ENCODE data around the gene MT4.

Gene MT4

GRCh38 chr16:56538331-56538730 is 26.5 kb upstream of the MT4 start:
- H3K9ac ChIP-seq (ENCODE audit: low read length in 2 of 2), result no peak overlapping the region
- no peak overlapping the region for H3K27ac ChIP-seq (ENCODE audit: low read length)
- H3K4me1 ChIP-seq (ENCODE audit: control insufficient read depth, insufficient read depth, low read length), result no peaks in the 10 kb centered on the region
- peaks cover 4 to 8% of the 10 kb centered on the region in 2 donors for H3K27me3 ChIP-seq (ENCODE audit: control insufficient read depth in 1 of 2, insufficient read depth in 2 of 2, low read length in 2 of 2)
- H3K4me3 ChIP-seq (ENCODE audit: low read length in 2 of 2), result no peak overlapping the region
- H3K9me3 ChIP-seq (ENCODE audit: control insufficient read depth in 2 of 2, low read length in 2 of 2), result no peaks in the 10 kb centered on the region
- H3K36me3 ChIP-seq (ENCODE audit: control insufficient read depth in 2 of 2, insufficient read depth in 2 of 2, low read length in 2 of 2), result no peaks in the 10 kb centered on the region

- no peak overlapping the region for H3K27ac ChIP-seq (ENCODE audit: low read length)
- no peaks in the 10 kb centered on the region for H3K36me3 ChIP-seq (ENCODE audit: control insufficient read depth in 2 of 2, insufficient read depth in 2 of 2, low read length in 2 of 2)
- no peaks in the 10 kb centered on the region for H3K9me3 ChIP-seq (ENCODE audit: control insufficient read depth in 2 of 2, low read length in 2 of 2)
- no peak overlapping the region for H3K4me3 ChIP-seq (ENCODE audit: low read length in 2 of 2)
- peaks cover 4 to 8% of the 10 kb centered on the region in 2 donors for H3K27me3 ChIP-seq (ENCODE audit: control insufficient read depth in 1 of 2, insufficient read depth in 2 of 2, low read length in 2 of 2)
- no peaks in the 10 kb centered on the region for H3K4me1 ChIP-seq (ENCODE audit: control insufficient read depth, insufficient read depth, low read length)
- no peak overlapping the region for H3K9ac ChIP-seq (ENCODE audit: low read length in 2 of 2)
Measured at GRCh38 chr16:56539656-56540055, 25.2 kb upstream of the MT4 start.

GRCh38 chr16:56542039-56542438 is 22.8 kb upstream of the MT4 start:
- Histone ChIP-seq H3K9ac (ENCODE audit: low read length in 2 of 2) (no peak overlapping the region), H3K27me3 (ENCODE audit: control insufficient read depth in 1 of 2, insufficient read depth in 2 of 2, low read length in 2 of 2) (no peaks in the 10 kb centered on the region), H3K27ac (ENCODE audit: low read length) (no peak overlapping the region), H3K36me3 (ENCODE audit: control insufficient read depth in 2 of 2, insufficient read depth in 2 of 2, low read length in 2 of 2) (no peaks in the 10 kb centered on the region), H3K4me1 (ENCODE audit: control insufficient read depth, insufficient read depth, low read length) (no peaks in the 10 kb centered on the region), H3K9me3 (ENCODE audit: control insufficient read depth in 2 of 2, low read length in 2 of 2) (no peaks in the 10 kb centered on the region), H3K4me3 (ENCODE audit: low read length in 2 of 2) (no peak overlapping the region)

- Histone ChIP-seq H3K27me3 (ENCODE audit: control insufficient read depth in 1 of 2, insufficient read depth in 2 of 2, low read length in 2 of 2) (no peaks in the 10 kb centered on the region), H3K9ac (ENCODE audit: low read length in 2 of 2) (no peak overlapping the region), H3K27ac (ENCODE audit: low read length) (no peak overlapping the region), H3K4me3 (ENCODE audit: low read length in 2 of 2) (no peak overlapping the region), H3K4me1 (ENCODE audit: control insufficient read depth, insufficient read depth, low read length) (peaks cover 7% of the 10 kb centered on the region), H3K9me3 (ENCODE audit: control insufficient read depth in 2 of 2, low read length in 2 of 2) (no peaks in the 10 kb centered on the region), H3K36me3 (ENCODE audit: control insufficient read depth in 2 of 2, insufficient read depth in 2 of 2, low read length in 2 of 2) (no peaks in the 10 kb centered on the region)
Measured at GRCh38 chr16:56547120-56547948, 17.5 kb upstream of the MT4 start.

GRCh38 chr16:56547949-56548567 is 16.8 kb upstream of the MT4 start:
- Histone ChIP-seq H3K27me3 (ENCODE audit: control insufficient read depth in 1 of 2, insufficient read depth in 2 of 2, low read length in 2 of 2) (no peaks in the 10 kb centered on the region), H3K4me3 (ENCODE audit: low read length in 2 of 2) (no peak overlapping the region), H3K36me3 (ENCODE audit: control insufficient read depth in 2 of 2, insufficient read depth in 2 of 2, low read length in 2 of 2) (no peaks in the 10 kb centered on the region), H3K27ac (ENCODE audit: low read length) (no peak overlapping the region), H3K4me1 (ENCODE audit: control insufficient read depth, insufficient read depth, low read length) (peaks cover 9% of the 10 kb centered on the region), H3K9me3 (ENCODE audit: control insufficient read depth in 2 of 2, low read length in 2 of 2) (no peaks in the 10 kb centered on the region), H3K9ac (ENCODE audit: low read length in 2 of 2) (no peak overlapping the region)

GRCh38 chr16:56549161-56549560 is 15.7 kb upstream of the MT4 start:
- Histone ChIP-seq H3K9ac (ENCODE audit: low read length in 2 of 2) (no peak overlapping the region), H3K27me3 (ENCODE audit: control insufficient read depth in 1 of 2, insufficient read depth in 2 of 2, low read length in 2 of 2) (no peaks in the 10 kb centered on the region), H3K9me3 (ENCODE audit: control insufficient read depth in 2 of 2, low read length in 2 of 2) (no peaks in the 10 kb centered on the region), H3K4me3 (ENCODE audit: low read length in 2 of 2) (no peak overlapping the region), H3K36me3 (ENCODE audit: control insufficient read depth in 2 of 2, insufficient read depth in 2 of 2, low read length in 2 of 2) (no peaks in the 10 kb centered on the region), H3K27ac (ENCODE audit: low read length) (no peak overlapping the region), H3K4me1 (ENCODE audit: control insufficient read depth, insufficient read depth, low read length) (peaks cover 9% of the 10 kb centered on the region)

GRCh38 chr16:56549744-56550385 is 15.0 kb upstream of the MT4 start:
- H3K4me1 ChIP-seq (ENCODE audit: control insufficient read depth, insufficient read depth, low read length), result peaks cover 9% of the 10 kb centered on the region
- H3K27me3 ChIP-seq (ENCODE audit: control insufficient read depth in 1 of 2, insufficient read depth in 2 of 2, low read length in 2 of 2), result peaks cover 0 to 3% of the 10 kb centered on the region in 2 donors
- H3K27ac ChIP-seq (ENCODE audit: low read length), result no peak overlapping the region

GRCh38 chr16:56551796-56552738 is 12.8 kb upstream of the MT4 start:
- Histone ChIP-seq H3K27ac (ENCODE audit: low read length) (no peak overlapping the region), H3K4me3 (ENCODE audit: low read length in 2 of 2) (no peak overlapping the region), H3K36me3 (ENCODE audit: control insufficient read depth in 2 of 2, insufficient read depth in 2 of 2, low read length in 2 of 2) (no peaks in the 10 kb centered on the region), H3K27me3 (ENCODE audit: control insufficient read depth in 1 of 2, insufficient read depth in 2 of 2, low read length in 2 of 2) (peaks cover 2 to 5% of the 10 kb centered on the region in 2 donors), H3K9ac (ENCODE audit: low read length in 2 of 2) (no peak overlapping the region), H3K4me1 (ENCODE audit: control insufficient read depth, insufficient read depth, low read length) (peaks cover 9% of the 10 kb centered on the region), H3K9me3 (ENCODE audit: control insufficient read depth in 2 of 2, low read length in 2 of 2) (no peaks in the 10 kb centered on the region)

More at GRCh38 chr16:56549744-56550385, 15.0 kb upstream of the MT4 start:
- Histone ChIP-seq H3K36me3 (ENCODE audit: control insufficient read depth in 2 of 2, insufficient read depth in 2 of 2, low read length in 2 of 2) (no peaks in the 10 kb centered on the region), H3K9ac (ENCODE audit: low read length in 2 of 2) (no peak overlapping the region), H3K4me3 (ENCODE audit: low read length in 2 of 2) (no peak overlapping the region), H3K9me3 (ENCODE audit: control insufficient read depth in 2 of 2, low read length in 2 of 2) (no peaks in the 10 kb centered on the region)

GRCh38 chr16:56554441-56554840 is 10.4 kb upstream of the MT4 start:
- Histone ChIP-seq H3K9ac (ENCODE audit: low read length in 2 of 2) (no peak overlapping the region), H3K27ac (ENCODE audit: low read length) (no peak overlapping the region), H3K27me3 (ENCODE audit: control insufficient read depth in 1 of 2, insufficient read depth in 2 of 2, low read length in 2 of 2) (peaks cover 2 to 9% of the 10 kb centered on the region in 2 donors), H3K4me1 (ENCODE audit: control insufficient read depth, insufficient read depth, low read length) (peaks cover 9% of the 10 kb centered on the region), H3K9me3 (ENCODE audit: control insufficient read depth in 2 of 2, low read length in 2 of 2) (no peaks in the 10 kb centered on the region), H3K4me3 (ENCODE audit: low read length in 2 of 2) (no peak overlapping the region), H3K36me3 (ENCODE audit: control insufficient read depth in 2 of 2, insufficient read depth in 2 of 2, low read length in 2 of 2) (no peaks in the 10 kb centered on the region)

- H3K4me1 ChIP-seq (ENCODE audit: control insufficient read depth, insufficient read depth, low read length), result no peaks in the 10 kb centered on the region
- no peak overlapping the region for H3K9ac ChIP-seq (ENCODE audit: low read length in 2 of 2)
- no peak overlapping the region for H3K4me3 ChIP-seq (ENCODE audit: low read length in 2 of 2)
- no peak overlapping the region for H3K27ac ChIP-seq (ENCODE audit: low read length)
- H3K36me3 ChIP-seq (ENCODE audit: control insufficient read depth in 2 of 2, insufficient read depth in 2 of 2, low read length in 2 of 2), result no peaks in the 10 kb centered on the region
- no peaks in the 10 kb centered on the region for H3K9me3 ChIP-seq (ENCODE audit: control insufficient read depth in 2 of 2, low read length in 2 of 2)
- peaks cover 2 to 11% of the 10 kb centered on the region in 2 donors for H3K27me3 ChIP-seq (ENCODE audit: control insufficient read depth in 1 of 2, insufficient read depth in 2 of 2, low read length in 2 of 2)
Measured at GRCh38 chr16:56558024-56558747, 6.7 kb upstream of the MT4 start.

All from stomach smooth muscle (tissue), 2 donors.